Osteocyte (in vitro differentiated cells): ENCODE results near the gene ZSWIM4. TPM values are rescaled to one million over a fixed set of nuclear protein-coding genes. Genes with fewer than 3 reads are reported as not detected.
A peak's percentile ranks its signal among the peaks of the same experiment; 100 is the strongest.
"Not testable (repeated sequence)": the region's sequence is repeated elsewhere in the genome, so short reads cannot be mapped to it uniquely, and the experiment has no call there.

Experiments used
- DNase-seq: peaks from one replicate; pipeline ENCODE4 v3.0.0; 2021; ENCODE audit warnings: mixed read lengths; ENCODE audit not compliant: unreplicated experiment; ENCODE audit errors: extremely low spot score
- H3K27ac Mint-ChIP-seq: one replicate; pipeline ENCODE4 v1.8.0; 2021; ENCODE audit warnings: mild to moderate bottlenecking, mixed read lengths; ENCODE audit not compliant: unreplicated experiment
- H3K27me3 Mint-ChIP-seq: one replicate; pipeline ENCODE4 v1.8.0; 2021; ENCODE audit warnings: mixed read lengths; ENCODE audit not compliant: unreplicated experiment
- H3K36me3 Mint-ChIP-seq: one replicate; pipeline ENCODE4 v1.8.0; 2021; ENCODE audit warnings: mixed read lengths; ENCODE audit not compliant: unreplicated experiment
- H3K4me1 Mint-ChIP-seq: one replicate; pipeline ENCODE4 v1.8.0; 2021; ENCODE audit warnings: mixed read lengths; ENCODE audit not compliant: unreplicated experiment
- H3K4me3 Mint-ChIP-seq: one replicate; pipeline ENCODE4 v1.8.0; 2021; ENCODE audit warnings: mild to moderate bottlenecking, moderate library complexity, mixed read lengths; ENCODE audit not compliant: unreplicated experiment
- H3K9me3 Mint-ChIP-seq: one replicate; pipeline ENCODE4 v1.8.0; 2021; ENCODE audit warnings: mixed read lengths; ENCODE audit not compliant: unreplicated experiment
- total RNA-seq: library from RNA; stranded (reverse); gene quantifications from 2 replicates; pipeline ENCODE4 v1.2.1, GENCODE V29; 2021
- TF ChIP-seq, protein P1 (sequence below): fragments of 200-600 bp; sonication (generic); IDR thresholded peaks from 2 replicates; pipeline ENCODE4 v1.5.0; 2021; ENCODE audit warnings: antibody characterized with exemption, mild to moderate bottlenecking, moderate library complexity

ZSWIM4 gene
- total RNA-seq, 1 donor from 2014 or later: 15.1 TPM

DNA sequence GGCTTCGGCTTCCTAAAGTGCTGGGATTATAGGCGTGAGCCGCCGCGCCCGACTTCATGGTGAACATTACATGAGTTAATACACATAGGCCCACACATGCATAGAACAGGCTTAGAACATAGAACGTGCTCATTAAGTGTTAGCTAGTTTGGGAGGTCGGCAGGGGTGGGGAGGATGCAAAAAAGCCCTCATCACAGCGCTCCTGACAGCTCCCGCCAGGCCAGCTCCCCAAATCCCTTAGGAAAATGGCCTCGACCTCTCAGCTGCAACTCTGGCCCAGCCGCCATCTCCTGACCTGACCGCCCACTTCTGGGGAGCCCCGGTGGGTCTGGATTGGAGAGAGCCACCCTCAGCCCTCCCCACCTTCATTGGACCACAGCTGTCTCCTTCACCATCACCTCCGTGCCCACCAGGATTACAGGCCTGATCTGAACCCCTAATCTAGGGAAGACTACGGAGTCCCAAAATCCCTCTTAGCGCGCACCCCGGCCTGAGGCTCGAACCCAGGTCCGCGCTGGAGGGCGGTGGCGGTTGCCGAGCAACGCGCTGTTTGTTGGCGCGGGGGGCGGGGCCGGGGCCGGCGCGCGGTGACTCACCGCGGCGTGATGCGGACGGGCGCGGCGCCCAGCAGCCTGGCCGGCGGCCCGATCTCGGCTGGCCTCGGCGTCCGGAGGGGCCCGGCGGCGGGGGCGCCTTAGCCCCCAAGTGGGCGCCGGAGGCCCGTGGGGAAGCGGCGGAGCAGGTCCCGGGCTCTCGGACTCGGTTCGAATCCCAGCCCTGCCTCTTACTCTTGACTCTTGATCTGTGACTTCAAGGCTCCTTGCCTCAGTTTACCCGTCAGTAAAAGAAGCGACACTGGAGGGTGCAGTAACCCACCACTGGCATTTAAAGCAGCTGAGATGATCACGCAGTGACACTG, 55.0 kb downstream of the ZSWIM4 start:
- Mint-ChIP-seq H3K36me3 (no peaks in the 10 kb centered on the region), H3K4me1 (peaks cover 69% of the 10 kb centered on the region), H3K9me3 (no peaks in the 10 kb centered on the region)

DNA sequence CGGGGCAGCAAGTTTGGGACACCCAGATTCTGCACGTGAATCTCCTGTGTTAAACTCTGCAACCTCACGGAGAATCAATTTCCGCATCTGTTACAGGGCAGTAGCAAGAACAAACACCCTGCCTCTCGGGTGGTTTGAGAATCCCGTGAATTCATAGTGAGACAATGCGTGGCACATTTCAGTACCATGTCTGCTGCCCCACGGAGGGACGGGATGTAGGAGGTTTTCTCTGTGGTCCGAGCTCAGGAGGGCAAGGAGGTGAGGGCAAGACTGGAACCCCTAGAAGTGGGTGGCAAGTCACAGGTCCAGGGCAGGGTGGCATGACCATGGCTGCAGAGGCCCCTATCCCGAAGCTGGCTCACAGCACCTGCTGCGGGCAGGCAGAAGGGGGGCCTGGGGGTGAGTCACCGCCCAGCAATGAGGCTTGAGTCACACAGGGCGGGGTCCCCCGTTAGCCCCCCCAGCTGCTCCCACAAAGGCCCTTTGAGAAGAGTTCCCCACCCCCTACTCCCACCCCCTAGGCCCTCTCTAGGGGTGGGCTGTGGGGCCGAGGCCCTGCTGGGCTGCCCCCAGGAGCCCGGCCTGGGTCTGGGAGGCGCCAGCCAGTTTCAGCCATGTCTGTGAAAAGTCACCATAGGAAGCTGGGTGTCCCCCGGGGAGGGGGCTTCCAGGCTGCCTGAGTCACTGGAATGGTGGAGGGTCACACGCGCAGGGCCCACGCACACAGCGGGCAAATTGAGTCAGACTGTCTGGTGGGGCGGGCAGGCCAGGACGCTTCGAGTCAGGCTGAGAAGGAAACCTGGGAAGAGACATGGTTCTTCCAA, 55.9 kb downstream of the ZSWIM4 start:
- peak overlapping the region; percentile 62 for H3K4me3 Mint-ChIP-seq
- H3K9me3 Mint-ChIP-seq: no peaks in the 10 kb centered on the region
- H3K27ac Mint-ChIP-seq: peak overlapping the region; percentile 100
- TF ChIP-seq, protein P1, sequence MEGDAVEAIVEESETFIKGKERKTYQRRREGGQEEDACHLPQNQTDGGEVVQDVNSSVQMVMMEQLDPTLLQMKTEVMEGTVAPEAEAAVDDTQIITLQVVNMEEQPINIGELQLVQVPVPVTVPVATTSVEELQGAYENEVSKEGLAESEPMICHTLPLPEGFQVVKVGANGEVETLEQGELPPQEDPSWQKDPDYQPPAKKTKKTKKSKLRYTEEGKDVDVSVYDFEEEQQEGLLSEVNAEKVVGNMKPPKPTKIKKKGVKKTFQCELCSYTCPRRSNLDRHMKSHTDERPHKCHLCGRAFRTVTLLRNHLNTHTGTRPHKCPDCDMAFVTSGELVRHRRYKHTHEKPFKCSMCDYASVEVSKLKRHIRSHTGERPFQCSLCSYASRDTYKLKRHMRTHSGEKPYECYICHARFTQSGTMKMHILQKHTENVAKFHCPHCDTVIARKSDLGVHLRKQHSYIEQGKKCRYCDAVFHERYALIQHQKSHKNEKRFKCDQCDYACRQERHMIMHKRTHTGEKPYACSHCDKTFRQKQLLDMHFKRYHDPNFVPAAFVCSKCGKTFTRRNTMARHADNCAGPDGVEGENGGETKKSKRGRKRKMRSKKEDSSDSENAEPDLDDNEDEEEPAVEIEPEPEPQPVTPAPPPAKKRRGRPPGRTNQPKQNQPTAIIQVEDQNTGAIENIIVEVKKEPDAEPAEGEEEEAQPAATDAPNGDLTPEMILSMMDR: no peak
- peak; percentile 96 for DNase-seq
- peaks cover 64% of the 10 kb centered on the region for H3K4me1 Mint-ChIP-seq
- no peaks in the 10 kb centered on the region for H3K36me3 Mint-ChIP-seq
- H3K27me3 Mint-ChIP-seq: no peaks in the 10 kb centered on the region

More for the DNA sequence above, 55.0 kb downstream of the ZSWIM4 start:
- Mint-ChIP-seq H3K4me3 (peak overlapping the region; percentile 62), H3K27me3 (no peaks in the 10 kb centered on the region), H3K27ac (peak overlapping the region; percentile 100)
- DNase-seq: peak; percentile 96
- TF ChIP-seq, protein P1: no peak

DNA sequence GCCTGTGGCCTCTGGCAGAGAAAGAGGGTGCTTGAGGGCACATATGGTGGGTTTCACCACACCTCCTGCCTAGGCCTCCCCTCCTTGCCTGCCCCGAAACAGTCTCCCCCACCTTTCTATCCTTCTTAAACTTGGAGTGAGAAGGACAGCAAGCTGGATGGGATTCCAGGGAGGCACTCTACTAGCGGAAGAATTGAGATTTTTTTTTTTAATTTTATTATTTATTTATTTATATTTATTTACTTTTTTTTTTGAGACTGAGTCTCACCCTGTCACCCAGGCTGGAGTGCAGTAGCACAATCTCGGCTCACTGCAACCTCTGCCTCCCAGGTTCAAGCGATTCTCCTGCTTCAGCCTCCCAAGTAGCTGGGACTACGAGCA, 56.5 kb downstream of the ZSWIM4 start:
- H3K36me3 Mint-ChIP-seq, DNase-seq, H3K9me3 Mint-ChIP-seq, H3K27me3 Mint-ChIP-seq: not testable (repeated sequence)
- Mint-ChIP-seq H3K4me1 (peaks cover 58% of the 10 kb centered on the region), H3K27ac (peak overlapping the region; percentile 100), H3K4me3 (peak overlapping the region; percentile 30)

DNA sequence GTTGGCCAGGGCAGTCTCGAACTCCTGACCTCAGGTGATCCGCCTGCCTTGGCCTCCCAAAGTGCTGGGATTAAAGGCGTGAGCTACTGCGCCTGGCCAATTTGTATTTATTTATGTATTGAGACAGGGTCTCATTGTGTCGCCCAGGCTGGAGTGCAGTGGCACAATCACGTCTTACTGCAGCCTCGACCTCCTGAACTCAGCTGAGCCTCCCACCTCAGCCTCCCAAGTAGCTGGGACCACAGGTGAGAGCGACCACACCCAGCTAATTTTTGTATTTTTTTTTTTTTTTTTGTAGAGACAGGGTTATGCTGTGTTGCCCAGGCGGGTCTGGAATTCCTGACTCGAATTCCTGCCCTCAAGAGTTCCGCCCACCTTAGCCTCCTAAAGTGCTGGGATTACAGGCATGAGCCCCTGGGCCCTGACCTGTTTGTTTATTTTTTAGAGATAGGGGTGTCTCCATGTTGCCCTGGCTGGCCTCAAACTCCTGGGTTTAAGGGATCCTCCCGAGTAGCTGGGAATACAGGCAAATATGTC, 57.0 kb downstream of the ZSWIM4 start:
- H3K27me3 Mint-ChIP-seq, H3K9me3 Mint-ChIP-seq, DNase-seq, H3K4me3 Mint-ChIP-seq, H3K36me3 Mint-ChIP-seq: not testable (repeated sequence)
- peak overlapping the region; percentile 100 for H3K27ac Mint-ChIP-seq
- H3K4me1 Mint-ChIP-seq: peaks cover 54% of the 10 kb centered on the region

DNA sequence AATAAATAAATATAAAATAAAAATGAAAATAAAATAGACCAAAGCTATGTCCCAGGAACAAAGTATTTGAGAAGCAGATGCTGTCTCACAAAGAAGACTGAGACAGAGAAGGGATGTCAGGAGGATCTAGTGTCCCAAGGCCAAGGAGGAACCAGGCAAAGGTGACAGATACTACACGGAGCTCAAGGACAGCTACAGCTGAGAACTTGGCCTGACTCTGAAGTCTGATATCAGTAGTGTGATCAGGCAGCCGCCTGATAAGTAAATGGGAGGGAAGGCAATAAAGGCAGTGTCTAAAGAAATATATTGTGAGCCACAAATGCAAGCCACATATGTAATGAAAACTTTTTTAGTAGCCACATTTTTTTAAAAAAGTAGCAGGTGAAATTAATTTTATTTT, 61.3 kb downstream of the ZSWIM4 start:
- no peak for DNase-seq
- TF ChIP-seq, protein P1: no peak
- no peaks in the 10 kb centered on the region for H3K27me3 Mint-ChIP-seq
- H3K4me1 Mint-ChIP-seq: peaks cover 45% of the 10 kb centered on the region
- no peak overlapping the region for H3K4me3 Mint-ChIP-seq
- H3K27ac Mint-ChIP-seq: peak overlapping the region; percentile 66
- no peaks in the 10 kb centered on the region for H3K36me3 Mint-ChIP-seq
- H3K9me3 Mint-ChIP-seq: no peaks in the 10 kb centered on the region
